KOPT-K1 (cell line): Measurements from ENCODE around the gene FHDC1.
"Not testable (repeated sequence)": the region's sequence is repeated elsewhere in the genome, so short reads cannot be mapped to it uniquely, and the experiment has no call there.

Experiments used
- H3K27ac ChIP-seq: fragments of 200-600 bp; sonication (generic); 2 replicates; pipeline ENCODE4 v1.5.1; 2016; ENCODE audit warnings: antibody characterized with exemption, mild to moderate bottlenecking, low read depth, low read length; ENCODE audit not compliant: poor library complexity, severe bottlenecking
- H3K36me3 ChIP-seq: fragments of 200-600 bp; sonication (generic); 2 replicates; pipeline ENCODE4 v1.5.1; 2017; ENCODE audit warnings: antibody characterized with exemption, mild to moderate bottlenecking, low read length, moderate library complexity; ENCODE audit not compliant: insufficient read depth
- H3K9me3 ChIP-seq: fragments of 200-600 bp; sonication (generic); 2 replicates; pipeline ENCODE4 v1.5.1; 2017; ENCODE audit warnings: antibody characterized with exemption, low read length, mild to moderate bottlenecking; ENCODE audit not compliant: insufficient read depth, poor library complexity, severe bottlenecking

FHDC1 gene, protein sequence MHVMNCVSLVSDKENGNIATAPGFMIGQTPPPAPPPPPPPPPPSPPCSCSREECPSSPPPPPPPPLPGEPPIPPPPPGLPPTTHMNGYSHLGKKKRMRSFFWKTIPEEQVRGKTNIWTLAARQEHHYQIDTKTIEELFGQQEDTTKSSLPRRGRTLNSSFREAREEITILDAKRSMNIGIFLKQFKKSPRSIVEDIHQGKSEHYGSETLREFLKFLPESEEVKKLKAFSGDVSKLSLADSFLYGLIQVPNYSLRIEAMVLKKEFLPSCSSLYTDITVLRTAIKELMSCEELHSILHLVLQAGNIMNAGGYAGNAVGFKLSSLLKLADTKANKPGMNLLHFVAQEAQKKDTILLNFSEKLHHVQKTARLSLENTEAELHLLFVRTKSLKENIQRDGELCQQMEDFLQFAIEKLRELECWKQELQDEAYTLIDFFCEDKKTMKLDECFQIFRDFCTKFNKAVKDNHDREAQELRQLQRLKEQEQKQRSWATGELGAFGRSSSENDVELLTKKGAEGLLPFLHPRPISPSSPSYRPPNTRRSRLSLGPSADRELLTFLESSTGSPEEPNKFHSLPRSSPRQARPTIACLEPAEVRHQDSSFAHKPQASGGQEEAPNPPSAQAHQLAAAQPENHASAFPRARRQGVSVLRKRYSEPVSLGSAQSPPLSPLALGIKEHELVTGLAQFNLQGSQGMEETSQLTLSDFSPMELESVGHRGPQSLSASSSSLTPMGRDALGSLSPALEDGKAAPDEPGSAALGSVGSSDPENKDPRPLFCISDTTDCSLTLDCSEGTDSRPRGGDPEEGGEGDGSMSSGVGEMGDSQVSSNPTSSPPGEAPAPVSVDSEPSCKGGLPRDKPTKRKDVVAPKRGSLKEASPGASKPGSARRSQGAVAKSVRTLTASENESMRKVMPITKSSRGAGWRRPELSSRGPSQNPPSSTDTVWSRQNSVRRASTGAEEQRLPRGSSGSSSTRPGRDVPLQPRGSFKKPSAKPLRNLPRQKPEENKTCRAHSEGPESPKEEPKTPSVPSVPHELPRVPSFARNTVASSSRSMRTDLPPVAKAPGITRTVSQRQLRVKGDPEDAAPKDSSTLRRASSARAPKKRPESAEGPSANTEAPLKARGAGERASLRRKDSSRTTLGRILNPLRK

DNA sequence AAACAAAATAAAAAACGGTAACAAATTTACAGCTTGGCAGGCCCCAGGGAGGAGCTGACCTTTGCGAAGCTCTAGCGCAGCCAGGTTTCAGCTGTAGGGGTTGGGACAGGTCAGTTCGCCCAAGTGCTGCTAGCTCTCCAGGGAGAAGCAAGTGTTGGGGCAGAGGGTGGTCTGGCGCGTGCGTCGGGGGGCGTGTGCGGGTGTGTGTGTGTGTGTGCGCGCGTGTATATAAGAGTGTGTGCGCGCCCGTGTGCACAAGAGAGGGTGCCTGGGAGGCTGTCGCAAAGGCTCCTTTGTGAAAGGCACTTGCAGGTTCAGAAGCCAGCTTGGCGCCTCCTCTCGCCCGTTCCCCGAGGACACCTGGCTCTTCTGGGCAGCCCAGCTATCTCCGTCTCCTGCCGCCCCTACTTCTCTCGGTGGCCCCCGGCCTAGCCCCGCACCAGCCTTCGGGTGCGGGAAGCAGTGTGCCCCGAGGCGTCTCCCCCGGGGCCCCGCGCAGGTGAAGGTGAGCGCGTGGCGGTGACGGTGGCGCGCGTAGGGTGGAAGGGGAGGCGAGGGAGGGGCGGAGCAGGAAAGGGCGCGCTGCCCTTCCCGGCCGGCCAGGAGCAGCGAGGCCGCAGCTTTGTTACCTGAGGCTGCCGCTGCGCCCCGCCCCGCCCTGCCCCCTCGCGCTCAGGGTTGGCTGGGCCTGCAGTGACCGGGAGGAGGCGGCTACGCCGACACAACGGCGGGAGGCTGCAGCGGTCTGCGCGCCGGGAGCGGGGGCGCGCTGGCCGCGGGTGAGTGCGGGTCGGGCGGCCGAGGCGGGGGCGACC is at the start of gene FHDC1:
Gene FHDC1, plus strand, starts transcription at position 693 of the 815 bp plus-strand sequence. CDS start 6,735 bp downstream, outside the sequence.
- H3K27ac ChIP-seq: no peak within 1 kb of the TSS
- no peaks in the 10 kb centered on the region for H3K36me3 ChIP-seq
- peaks cover 4% of the 10 kb centered on the region for H3K9me3 ChIP-seq

DNA sequence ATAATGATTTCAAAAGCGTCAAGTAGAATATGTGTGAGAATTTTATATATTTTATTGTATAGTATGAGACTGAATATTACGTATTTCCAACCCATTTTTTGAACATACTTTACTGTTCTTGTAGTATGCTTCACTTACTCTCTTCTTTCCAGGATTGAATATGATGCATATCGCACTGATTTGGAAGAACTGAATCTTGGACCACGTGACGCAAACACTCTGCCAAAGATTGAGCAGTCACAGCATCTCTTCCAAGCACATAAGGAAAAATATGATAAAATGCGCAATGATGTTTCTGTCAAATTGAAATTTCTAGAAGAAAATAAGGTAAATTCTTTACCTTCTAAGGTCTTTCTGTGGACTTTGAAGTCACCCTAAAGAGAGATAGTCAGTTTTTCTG is 48.1 kb upstream of the FHDC1 start:
- peaks cover 27% of the 10 kb centered on the region for H3K36me3 ChIP-seq
- no peaks in the 10 kb centered on the region for H3K9me3 ChIP-seq
- H3K27ac ChIP-seq: no peak overlapping the region

DNA sequence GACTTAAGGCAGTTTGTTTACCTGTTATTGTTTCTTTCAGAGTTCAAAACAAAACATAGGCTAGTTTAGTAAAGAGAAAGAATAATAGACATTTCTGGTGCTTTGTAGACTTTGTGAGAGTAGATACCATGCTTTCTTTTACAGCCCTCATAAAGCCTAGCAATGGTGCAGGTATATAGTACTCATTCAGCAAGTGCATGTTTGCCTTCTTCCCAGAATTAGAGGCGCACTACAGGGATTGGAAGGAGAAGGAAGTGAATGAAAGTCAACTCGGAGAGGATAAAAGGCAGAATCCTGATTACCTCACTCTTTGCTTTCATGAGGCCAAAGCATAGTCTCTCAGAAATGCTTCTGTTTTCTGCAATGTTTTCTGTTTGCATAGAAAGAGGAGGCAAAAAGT is 43.1 kb upstream of the FHDC1 start:
- Histone ChIP-seq H3K36me3 (peaks cover 23% of the 10 kb centered on the region), H3K9me3 (no peaks in the 10 kb centered on the region), H3K27ac (no peak overlapping the region)

DNA sequence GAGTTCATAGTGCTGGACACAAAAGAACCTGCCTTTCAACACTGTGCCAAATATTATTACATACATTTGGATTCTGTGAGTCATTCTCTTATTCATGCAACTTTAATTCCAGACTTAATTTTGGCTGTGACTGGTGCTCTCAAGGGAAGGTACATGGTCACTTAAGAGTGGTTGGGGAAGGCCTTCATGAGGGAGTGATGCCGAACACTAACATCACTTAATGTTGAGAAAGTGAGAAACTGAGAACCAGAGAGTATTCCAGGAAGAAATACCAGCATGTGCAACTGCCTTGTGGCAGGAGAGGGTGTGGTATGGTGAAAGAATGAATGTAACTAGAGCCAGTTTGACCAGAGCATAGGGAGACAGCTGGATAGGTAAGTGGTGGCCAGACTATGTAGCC is 41.5 kb upstream of the FHDC1 start:
- H3K36me3 ChIP-seq: peaks cover 13% of the 10 kb centered on the region
- H3K9me3 ChIP-seq: no peaks in the 10 kb centered on the region
- H3K27ac ChIP-seq: no peak overlapping the region

DNA sequence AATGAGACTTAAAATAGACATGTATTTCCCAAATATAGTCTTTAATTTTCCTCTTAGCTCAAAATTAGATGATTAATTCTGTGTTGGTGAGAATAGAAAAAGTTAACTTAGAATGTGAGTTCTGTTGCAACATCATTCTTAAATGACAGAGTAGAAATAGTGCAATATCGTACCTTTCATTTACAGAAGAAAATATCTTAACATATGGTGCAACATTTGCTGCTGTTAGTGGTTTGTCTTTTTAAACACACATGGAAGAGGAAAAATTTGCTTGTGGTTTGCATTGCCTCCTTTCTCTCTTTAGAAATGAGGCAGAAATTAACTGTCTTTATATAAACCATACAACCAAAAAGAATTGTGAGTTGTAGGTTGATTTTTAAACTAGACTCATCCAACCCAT is 39.3 kb upstream of the FHDC1 start:
- H3K36me3 ChIP-seq: peaks cover 4% of the 10 kb centered on the region
- no peaks in the 10 kb centered on the region for H3K9me3 ChIP-seq
- no peak overlapping the region for H3K27ac ChIP-seq

DNA sequence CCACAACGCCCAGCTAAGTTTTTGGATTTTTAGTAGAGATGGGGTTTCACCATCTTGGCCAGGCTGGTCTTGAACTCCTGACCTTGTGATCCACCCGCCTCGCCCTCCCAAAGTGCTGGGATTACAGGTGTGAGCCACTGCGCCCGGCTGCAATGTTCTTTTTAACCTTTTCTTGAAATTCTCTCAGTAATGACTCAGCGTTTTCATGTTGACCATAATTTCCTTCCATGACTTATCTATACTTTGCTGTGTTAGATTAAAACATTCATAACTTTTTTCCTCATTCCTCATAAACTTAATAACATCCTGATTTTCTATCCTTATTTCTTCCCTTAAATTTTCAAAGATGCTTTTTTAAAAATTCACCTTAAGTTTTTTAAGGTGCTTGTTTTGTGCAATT is 38.0 kb upstream of the FHDC1 start:
- H3K27ac ChIP-seq, H3K36me3 ChIP-seq, H3K9me3 ChIP-seq: not testable (repeated sequence)

DNA sequence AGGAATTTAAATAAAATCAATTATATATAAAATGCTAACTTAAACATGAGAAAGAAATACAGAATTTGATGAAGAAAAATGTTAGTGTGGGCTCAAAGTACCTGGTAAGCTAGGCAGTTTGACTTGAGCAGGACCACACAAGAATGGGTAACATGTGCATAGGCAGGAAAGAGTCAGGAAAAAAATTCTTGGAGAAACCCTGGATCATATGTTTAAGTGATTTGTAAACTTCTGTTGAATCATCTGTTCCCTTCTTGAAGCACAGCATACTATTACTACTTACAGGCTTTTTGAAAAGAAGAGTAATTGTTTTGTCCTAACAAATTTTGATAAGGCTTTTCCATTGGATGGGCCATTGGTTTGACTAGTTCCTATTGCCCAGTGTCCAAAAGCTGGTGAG is 37.5 kb upstream of the FHDC1 start:
- Histone ChIP-seq H3K27ac (no peak overlapping the region), H3K9me3 (no peaks in the 10 kb centered on the region), H3K36me3 (no peaks in the 10 kb centered on the region)

DNA sequence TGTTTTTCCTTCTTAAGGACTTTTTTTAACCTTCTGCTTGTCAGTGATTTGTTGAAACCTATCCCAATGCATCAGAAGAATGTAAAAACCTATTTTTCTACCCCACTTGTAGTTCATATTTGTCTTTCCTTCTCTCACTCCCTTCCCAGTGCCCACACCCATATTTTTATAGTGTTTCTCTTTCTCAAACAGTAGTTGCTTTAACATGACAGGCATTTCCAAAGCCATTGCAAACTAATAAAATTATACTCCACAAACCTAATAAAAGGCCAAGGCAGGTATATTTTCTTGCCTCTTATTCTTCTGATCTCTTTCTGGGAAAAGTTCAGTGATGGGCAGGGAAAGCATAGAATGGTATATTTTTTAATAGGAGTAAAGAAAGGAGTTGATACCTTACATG is 35.7 kb upstream of the FHDC1 start:
- no peaks in the 10 kb centered on the region; the same call in 1 of the 2 replicates for H3K36me3 ChIP-seq
- H3K27ac ChIP-seq: no peak overlapping the region
- no peaks in the 10 kb centered on the region for H3K9me3 ChIP-seq

DNA sequence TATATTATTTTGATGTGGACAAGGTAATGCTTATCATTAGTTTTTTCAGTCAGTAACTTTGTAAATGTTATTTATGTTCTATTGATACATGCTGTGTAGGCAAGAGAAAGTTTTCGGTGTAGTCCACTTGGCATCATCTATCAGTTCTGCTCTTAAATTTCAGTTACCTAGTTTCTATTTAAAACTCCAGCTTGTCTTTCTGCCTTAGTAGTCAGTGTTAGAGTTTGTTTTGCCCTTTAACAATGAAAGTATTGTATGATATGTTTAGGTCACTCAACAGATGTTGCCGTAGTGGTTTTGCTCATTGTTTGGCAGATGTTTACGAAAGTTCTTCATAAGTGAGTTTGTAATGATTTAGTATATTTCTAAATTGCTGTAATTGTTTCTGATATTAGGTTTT is 34.9 kb upstream of the FHDC1 start:
- Histone ChIP-seq H3K9me3 (no peaks in the 10 kb centered on the region), H3K27ac (no peak overlapping the region), H3K36me3 (peaks cover 4% of the 10 kb centered on the region; the same call in 1 of the 2 replicates)

DNA sequence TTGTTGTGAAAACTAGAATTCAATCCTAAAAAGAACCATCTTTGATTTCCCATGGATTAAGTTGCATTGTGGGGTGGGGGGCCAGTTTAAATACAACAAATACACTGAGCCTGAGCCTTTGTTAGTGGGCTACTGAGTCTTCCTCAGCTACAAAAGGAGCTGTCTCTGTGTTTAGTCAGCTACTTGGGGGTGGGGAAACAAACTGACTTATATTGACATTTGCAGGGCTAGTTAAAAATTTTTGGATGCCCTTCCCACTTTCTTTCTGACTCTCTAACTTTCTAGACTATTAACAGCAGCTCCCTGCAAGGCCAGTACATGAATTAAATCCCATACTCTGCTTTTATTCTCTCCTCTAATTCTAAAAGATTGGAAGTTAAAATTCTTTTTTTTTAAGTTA is 32.5 kb upstream of the FHDC1 start:
- Histone ChIP-seq H3K9me3 (no peaks in the 10 kb centered on the region), H3K27ac (no peak overlapping the region), H3K36me3 (peaks cover 10% of the 10 kb centered on the region; the same call in 1 of the 2 replicates)

DNA sequence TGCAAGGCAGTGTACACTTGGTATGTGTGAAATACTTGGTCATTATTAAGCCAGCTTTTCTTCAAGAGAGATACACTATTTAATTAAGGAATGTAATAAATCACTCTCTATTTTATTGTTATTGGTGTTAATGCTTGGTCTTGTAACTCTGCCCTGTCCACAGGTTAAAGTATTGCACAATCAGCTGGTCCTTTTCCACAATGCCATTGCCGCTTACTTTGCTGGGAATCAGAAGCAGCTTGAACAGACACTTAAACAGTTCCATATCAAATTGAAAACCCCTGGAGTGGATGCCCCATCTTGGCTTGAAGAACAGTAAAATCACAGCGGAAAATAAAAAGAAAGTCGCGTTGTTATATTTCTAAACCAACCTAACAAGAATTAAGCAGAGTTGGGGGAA is 26.2 kb upstream of the FHDC1 start:
- Histone ChIP-seq H3K27ac (no peak overlapping the region), H3K36me3 (peaks cover 20% of the 10 kb centered on the region; the same call in 1 of the 2 replicates), H3K9me3 (no peaks in the 10 kb centered on the region)

DNA sequence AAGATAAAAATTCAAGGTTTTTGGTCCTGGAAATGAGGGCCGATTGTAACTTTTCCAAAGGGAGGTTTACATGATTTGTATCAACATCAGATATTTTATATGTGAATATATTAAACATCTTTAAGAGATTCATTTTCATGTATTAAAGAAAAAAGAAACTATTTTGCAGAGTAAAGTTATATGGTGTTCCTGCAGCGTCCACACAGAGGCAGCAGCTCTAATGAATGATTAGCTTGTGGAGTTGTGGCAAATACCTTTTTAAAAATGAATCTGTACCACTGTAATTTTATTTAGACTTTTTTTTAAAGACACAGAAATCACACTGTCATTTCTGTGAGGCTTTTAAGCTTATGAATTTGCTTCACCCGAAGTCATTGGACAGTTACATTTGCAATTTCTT is 25.6 kb upstream of the FHDC1 start:
- Histone ChIP-seq H3K9me3 (no peaks in the 10 kb centered on the region), H3K36me3 (peaks cover 20% of the 10 kb centered on the region; the same call in 1 of the 2 replicates), H3K27ac (no peak overlapping the region)

DNA sequence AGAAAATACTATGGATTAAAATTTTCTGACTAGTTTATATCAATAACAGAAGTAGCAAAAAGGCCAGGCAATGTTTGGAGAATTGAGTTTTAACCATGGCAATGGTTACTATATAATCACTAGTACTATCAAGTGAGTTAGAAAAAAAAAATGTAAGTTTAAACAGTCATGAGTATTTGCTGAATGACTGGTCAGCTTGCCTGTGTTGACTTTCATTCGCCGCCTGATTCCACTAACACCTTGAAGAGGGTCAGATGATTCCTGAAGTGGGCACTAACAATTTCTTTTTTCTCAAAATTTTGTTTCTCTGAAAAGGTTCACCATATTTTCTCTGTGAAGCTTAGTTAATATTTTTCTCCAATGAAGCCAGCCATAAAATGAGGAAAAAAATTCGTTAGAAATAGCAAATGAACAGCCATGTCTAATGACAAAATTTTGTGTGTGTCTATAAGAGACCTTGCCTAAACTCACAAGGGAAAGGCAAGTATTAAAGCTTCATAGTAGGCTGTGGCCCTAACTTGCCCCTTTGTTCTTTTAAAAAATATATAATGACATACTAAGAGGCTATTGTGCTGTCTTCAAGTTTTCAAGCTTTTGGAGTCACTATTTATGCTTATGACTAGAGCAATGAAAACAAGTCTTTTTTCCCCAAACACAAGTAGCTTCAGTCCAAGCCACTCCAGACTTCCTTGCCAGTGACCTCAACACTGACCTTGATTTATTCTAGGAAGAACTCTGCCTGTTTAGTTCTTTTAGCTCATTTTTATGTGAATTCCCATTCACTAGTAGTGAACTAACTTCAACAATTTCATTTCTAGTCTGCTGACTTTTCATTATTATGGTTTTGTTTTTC is 18.4 kb upstream of the FHDC1 start:
- no peaks in the 10 kb centered on the region for H3K36me3 ChIP-seq
- peaks cover 32% of the 10 kb centered on the region for H3K9me3 ChIP-seq
- no peak overlapping the region for H3K27ac ChIP-seq

DNA sequence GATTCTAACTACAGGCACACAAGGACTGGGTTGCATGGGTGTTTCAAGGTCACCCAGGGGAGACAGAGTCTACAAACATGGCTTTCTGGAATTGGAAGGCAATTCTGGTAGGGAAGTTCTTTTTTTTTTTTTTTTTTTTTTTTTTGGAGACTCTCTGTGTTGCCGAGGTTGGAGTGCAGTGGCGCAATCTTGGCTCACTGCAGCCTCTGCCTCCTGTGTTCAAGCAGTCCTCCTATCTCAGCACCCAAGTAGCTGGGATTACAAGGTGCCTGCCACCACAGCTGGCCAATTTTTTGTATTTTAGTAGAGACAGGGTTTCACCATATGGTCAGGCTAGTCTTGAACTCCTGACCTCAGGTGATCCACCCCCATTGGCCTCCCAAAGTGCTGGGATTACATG is 16.3 kb upstream of the FHDC1 start:
- Histone ChIP-seq H3K36me3 (no peaks in the 10 kb centered on the region), H3K9me3 (peaks cover 32% of the 10 kb centered on the region)

More for the DNA sequence above, 16.3 kb upstream of the FHDC1 start:
- no peak overlapping the region for H3K27ac ChIP-seq
